HG03135 (cell line): Measurements from ENCODE around the gene TNFSF4.
"Not testable (repeated sequence)": the region's sequence is repeated elsewhere in the genome, so short reads cannot be mapped to it uniquely, and the experiment has no call there.

Source experiments
- ATAC-seq: cut with Tn5 transposase; IDR thresholded peaks from one replicate; pipeline ENCODE4 v1.9.1; 2021; ENCODE audit warnings: mild to moderate bottlenecking, moderate library complexity; ENCODE audit not compliant: unreplicated experiment

Gene TNFSF4, protein sequence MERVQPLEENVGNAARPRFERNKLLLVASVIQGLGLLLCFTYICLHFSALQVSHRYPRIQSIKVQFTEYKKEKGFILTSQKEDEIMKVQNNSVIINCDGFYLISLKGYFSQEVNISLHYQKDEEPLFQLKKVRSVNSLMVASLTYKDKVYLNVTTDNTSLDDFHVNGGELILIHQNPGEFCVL

DNA sequence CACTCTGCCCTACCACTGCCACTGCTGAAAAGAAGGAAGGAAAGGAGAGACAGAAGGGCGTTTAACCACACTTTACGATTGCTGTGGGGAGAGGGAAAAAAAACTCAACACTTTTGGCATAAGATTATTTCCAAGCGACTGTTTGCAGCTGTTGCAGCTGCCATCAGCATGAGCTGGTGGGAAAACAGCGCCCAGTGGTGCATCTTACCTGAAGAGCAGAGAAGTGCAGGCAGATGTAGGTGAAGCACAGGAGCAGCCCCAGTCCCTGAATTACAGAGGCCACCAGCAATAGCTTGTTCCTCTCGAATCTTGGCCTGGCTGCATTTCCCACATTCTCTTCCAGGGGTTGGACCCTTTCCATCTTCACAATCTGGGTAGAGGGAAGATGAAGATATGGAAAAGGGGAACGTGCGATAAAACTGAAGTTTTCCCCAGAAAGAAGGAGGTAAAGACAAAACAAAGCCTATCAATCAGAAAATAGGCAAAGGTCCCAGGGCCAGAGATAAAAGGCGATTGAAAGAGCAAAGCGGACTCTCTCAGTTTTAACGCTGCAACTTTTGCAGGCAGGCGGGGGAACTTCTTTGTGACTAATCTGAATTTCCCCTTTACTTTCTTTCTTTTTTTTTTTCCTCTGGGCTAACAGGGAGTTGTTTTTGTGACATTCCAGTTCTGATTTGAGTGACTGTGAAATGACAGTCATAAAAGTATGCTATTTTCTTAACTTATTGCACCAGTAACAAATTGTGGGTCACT is at the start of gene TNFSF4:
TSS of gene TNFSF4 (minus strand) at position 516 of the 753 bp plus-strand sequence. CDS start at position 361, 155 bp downstream.
- no peak for ATAC-seq

DNA sequence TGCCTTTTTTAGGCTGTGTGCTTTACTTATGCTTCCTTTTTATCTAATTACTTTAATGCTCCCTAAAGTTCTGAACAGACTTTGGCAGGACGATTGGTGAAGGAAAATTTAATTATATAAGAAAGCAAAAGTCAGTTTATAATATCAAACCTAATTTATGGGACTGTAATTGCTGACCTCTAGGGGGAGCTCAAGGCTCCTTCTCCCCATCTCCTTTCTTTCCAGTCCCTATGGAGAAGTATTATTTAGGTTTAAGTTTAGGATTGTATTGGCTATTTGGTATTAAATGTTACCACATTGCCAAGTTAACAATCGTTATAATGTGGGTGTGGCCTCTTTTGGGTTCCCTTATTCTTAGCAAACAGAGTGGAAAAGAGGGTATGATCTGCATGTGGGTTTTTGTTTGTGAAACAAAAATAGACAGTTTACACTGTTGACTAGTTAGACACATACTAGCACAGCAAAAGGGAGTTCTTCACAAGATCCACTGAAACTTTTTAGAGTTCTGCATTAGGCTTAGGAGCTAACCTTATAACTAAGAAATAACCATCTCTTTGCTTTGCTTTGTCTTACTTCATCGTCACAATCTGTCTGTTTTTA is 48.2 kb upstream of the TNFSF4 start:
- ATAC-seq = no peak

DNA sequence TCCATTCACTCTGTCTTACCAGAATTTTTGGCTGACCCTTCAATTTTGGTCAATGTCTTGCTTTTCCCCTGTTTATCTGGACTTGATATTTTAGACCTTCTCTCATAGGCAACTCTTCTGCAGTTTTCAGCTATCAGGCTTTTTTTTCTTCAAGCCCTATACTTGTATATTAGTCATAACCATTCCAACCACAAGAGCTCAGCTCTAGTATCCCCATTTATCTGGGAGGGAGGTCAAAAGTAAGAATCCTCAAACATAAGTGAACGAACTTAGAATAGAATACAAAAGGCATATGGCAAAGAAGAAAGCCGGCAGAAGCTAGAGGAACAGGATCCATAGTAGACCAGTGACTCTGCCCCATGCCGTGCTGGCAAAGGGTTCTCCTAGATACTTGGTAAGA is 45.9 kb upstream of the TNFSF4 start:
- ATAC-seq = no peak

DNA sequence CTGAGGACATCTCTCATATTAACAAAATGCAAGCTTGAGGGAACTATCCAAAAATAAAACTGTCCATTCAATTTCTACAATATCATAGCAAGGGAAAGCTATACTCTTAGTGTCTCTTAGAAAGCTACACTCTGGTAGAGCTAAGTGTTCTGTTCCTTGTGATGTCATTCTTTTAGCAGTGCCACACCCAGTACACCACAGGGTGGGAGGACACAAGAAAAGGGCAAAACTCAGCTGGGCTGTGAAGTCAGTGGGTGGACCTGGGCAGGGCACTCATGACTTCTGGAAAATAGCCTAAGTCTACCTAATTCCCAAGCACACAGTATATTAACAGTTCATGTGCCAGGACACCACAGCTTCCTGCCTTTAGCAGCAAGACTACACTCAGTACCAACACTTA is 42.2 kb upstream of the TNFSF4 start:
- no peak for ATAC-seq

DNA sequence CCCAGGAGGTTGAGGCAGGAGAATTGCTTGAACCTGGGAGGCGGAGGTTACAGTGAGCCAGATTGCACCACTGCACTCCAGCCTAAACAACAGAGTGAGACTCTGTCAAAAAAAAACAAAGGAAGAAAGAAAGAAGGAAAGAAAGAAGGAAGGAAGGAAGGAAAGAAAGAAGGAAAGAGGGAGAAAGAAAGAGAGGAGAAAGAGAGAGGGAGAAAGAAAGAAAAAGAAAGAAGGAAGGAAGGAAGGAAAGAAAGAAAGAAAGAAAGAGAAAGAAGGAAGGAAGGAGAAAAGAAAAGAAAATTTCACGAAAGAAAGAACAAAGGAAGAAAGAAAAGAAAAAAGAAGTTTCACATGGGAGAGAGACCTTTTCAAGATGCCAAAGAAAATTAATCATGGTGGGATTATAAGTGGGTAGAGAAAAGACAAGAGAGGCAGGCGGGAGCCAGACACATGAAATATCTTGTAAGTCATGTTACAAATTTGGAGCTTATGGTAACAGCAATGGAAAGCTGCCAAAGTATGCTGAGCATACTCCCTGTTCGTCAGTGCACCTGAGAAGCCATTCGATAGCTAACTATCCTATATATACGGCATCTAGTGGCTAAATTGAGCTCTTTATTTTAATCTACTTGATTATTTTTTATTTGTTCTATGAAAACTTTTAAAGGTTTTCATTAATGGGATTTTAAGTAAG is 41.3 kb upstream of the TNFSF4 start:
- no peak for ATAC-seq

DNA sequence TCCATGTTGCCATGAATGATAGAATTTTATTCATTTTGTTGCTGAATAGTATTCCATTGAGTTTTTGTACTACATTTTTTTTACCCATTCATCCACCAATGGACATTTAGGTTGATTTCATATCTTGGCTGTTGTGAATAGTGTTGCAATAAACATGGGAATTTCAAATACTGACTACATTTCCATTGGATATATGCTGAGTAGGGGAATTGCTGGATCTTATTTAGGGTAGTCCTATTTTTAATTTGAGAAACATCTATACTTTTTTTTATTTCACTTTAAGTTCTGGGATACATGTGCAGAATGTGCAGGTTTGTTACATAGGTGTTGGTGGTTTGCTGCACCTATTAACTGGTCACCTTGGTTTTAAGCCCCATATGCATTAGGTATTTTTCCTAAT is 38.8 kb upstream of the TNFSF4 start:
- no peak for ATAC-seq

DNA sequence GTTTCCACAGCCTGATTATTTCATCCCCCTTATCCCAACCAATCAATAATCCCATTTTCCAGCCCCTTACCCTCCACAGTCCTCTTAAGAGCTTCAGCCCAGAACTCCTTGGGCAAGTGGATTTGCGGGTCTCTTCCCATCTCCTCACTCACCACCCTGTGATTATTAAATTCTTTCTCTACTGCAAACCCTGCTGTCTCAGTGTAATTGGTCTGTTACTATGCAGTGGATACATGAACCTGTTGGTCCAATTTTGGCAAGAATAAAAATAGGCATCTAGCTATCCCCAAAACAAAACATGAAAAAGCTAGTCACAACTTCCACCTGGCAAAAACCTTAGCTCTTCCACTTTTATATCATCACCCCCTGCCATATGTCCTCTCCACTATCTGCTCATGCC is 36.2 kb upstream of the TNFSF4 start:
- ATAC-seq = no peak

DNA sequence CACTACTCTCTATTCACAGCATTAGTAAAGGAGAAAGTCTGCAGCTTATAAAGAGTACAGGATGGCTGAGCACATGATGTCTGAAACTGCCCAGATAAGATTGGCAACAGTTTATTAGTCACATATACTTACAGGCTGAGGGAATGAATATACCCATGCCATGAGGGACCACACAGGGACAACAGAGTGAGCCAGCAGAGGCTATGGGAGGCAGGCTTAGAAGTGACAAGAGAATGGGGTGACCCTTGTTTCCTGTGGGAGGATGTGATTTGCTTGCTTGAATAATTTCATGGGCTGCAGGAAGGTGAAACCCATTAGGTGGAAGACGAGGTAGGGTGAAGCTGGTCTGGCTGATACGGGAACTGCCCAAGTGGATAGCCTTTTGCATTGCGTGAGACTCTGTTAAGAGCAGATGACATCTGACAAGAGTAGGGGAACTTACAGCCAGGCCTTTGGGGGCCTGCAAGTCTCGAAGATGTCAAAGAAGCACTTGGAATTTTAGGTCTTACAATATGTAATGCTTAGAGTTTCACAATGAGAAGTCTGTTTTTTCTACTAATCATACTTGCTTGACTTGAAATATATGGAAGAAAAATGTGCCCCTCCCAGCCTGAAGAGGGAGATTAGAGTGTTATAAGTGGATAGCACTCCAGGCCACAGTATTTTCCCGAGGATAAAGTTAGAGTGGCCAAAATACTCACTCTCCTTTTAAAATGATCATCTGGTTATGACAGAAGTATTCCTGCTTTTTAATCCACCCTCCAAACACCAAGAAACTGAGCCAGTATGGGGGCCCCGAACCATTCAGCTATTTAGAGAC is 34.6 kb upstream of the TNFSF4 start:
- no peak for ATAC-seq

DNA sequence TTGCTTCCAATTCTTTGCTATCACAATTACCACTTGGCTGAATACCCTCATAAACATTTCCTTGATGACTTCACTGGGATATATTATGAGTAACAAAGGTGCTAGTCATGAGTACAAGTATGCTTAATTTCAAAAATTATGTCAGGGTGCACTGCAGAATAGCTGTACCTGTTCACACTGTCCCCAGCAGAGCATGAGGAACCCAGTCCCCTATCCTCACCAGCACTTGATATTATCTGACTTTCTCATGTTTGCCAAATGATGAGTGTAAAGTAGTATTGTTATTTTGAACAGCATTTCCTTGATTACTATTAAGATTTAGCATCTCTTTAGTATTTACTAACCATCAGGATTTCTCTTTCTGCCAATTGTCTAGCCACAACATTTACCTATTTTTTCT is 33.5 kb upstream of the TNFSF4 start:
- ATAC-seq = no peak

DNA sequence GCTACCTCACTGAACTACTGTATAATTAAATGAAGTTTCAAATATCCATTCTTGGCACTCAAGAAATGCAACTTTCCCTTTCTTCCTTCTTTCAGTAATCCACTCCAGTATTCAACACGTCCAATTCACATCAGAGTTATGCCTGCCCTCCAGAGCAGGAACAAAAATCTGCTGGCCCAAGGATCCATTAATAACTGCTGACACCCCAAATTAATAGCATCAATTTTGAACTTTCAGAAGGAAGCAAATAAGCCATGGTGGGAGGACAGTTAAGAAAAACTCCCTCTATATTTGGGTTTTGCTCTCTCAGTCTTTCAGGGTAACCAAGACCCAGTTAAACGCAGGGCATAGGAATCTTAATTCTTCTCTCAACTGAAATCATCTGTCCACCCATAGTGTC is 31.9 kb upstream of the TNFSF4 start:
- no peak for ATAC-seq

DNA sequence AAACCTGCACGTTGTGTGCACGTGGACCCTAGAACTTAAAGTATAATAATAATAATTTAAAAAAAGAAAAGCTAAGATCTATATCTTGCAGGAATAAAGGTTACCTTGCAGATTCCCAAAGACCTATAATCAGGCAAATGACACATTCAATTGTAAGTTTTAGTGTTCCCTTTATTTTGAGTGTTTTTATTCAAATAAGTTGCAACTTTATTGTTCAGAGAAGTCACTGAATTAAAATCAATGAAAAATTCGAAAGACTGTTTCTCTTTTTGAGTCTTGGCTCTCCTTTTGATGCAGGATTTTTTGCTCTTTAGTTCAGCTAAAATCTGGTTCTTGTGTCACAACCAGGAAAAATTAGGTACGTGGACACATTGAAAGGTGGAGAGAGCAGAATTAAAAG is 27.8 kb upstream of the TNFSF4 start:
- no peak for ATAC-seq

DNA sequence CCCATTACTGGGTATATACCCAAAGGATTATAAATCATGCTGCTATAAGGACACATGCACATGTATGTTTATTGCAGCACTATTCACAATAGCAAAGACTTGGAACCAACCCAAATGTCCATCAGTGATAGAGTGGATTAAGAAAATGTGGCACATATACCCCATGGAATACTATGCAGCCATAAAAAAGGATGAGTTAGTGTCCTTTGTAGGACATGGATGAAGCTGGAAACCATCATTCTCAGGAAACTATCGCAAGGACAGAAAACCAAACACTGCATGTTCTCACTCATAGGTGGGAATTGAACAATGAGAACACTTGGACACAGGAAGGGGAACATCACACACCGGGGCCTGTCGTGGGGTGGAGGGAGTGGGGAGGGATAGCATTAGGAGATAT is 27.3 kb upstream of the TNFSF4 start:
- ATAC-seq = not testable (repeated sequence)

DNA sequence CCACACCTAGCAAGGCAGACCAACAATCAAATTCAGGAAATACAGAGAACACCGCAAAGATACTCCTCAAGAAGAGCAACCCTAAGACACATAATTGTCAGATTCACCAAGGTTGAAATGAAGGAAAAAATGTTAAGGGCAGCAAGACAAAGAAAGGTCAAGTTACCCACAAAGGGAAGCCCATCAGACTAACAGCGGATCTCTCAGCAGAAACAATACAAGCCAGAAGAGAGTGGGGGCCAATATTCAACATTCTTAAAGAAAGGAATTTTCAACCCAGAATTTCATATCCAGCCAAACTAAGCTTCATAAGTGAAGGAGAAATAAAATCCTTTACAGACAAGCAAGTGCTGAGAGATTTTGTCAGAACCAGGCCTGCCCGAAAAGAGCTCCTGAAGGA is 21.9 kb upstream of the TNFSF4 start:
- not testable (repeated sequence) for ATAC-seq

DNA sequence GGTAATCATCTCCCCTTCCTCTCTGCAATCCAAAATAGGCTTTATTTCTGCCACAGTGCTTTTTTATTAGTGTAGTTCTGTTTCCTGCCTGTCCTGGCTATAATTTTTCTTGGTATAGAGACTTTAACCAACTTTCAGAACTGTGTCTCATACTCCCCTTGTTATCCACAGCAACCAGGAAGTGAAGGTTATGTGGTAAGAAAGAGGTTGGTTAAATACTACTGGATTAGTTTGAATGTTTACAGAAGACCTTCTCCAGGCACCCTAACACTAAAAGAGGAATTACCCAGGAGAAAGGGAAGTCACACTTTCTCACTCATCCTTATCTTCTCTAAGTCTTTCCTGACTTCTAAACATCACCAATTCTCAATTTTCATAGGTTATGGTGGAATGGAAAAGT is 17.8 kb upstream of the TNFSF4 start:
- ATAC-seq = no peak

DNA sequence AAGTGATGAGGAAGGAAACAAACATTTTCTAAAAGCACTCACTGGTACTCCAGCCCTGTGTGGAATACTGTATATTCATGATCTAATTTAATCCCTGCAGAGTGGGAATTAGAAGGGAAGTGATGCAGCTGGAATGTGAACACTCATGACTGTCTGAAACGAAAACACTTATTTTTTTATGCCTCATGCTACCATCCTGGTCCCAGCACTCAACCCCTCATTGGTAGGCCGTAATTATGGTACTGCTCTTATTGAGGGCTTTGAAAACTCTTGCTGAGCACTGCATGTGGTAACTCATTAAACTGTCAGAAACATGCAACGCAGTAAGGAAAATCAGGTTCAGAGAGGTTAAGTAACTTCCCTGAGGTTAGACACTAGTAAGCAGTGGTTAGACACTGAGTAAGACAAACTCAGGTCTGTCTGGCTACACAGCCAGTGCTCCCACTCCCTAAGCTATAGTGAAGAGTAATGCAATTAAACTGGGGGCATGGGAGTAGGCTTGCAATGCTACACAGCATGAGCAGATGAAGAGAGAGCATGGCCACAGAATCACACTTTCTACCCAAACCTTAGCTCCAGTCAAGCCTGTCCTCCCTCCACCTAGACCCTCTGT is 17.3 kb upstream of the TNFSF4 start:
- no peak for ATAC-seq

DNA sequence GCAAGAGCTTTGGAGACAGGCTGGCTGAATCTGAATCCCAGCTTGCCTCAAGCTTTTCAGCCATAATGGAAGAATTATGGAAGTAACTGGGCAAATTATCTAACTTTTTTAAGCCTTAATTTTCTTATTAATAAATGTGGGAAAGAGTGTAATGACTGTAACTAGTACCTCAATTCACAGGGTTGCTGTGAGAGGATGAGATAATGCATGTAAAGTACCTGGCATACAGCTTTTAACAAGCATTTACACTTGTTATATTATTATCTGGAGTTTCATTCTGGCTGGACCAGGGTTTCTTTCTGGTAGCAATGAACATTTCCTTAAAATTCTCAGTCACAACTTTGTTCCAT is 15.9 kb upstream of the TNFSF4 start:
- ATAC-seq = no peak

DNA sequence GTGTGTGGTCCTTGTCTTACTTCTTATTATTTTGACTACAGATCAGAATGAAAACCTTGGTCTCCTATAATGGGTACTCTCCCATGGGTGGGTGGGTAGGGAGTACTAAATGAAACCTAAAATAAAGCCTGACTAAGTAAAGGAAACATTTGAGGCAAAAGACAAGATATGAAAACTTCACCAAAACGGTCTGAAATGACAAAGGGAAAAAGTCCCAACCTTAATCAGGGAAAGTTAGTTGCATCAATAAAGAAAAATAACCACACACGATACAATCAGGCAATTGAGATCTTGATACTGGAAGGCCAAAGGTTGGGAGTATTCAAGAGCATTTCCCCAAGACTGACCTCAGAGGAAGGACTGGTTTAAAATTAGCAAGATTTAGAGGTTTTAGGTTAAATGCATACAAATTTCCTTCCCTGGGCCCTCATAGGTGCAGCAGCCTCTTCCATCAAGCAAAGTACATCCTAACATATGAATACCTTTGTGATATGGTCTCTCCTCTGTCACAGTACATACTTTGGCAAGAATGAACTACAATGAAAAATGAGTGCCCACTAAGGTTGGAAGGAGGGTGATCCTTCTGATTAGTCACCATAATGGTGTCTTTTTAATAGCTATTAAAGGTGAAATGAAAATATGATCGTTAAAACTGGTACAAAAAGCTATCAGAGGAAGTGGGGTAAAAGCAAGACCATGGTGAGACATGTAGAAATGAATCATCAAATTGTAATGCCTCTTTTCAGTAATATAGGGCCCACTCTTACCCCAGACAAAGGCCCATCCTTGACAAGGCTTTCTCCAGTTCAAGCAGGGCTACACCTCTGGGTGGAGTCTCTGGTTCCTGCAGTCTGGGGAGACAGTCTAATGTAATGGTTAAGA is 15.3 kb upstream of the TNFSF4 start:
- ATAC-seq = no peak

DNA sequence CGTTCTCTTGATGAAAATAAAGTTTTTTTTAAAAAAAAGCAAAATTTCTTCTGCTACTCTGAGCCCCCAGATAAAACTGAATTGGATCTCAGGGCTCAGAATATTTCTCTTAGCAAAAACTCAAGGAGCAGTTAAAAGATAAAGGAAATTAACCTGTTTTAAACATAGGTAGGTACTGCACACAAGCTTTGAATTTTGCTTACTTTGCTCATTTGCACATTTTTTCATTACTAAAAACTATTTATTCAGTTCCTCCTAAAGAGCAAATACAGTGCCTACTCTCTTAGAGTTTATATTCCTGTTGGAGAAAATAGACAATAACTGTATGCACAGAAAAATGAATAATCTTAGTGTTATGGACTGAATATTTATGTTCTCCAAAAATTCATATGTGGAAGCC is 13.0 kb upstream of the TNFSF4 start:
- no peak for ATAC-seq

DNA sequence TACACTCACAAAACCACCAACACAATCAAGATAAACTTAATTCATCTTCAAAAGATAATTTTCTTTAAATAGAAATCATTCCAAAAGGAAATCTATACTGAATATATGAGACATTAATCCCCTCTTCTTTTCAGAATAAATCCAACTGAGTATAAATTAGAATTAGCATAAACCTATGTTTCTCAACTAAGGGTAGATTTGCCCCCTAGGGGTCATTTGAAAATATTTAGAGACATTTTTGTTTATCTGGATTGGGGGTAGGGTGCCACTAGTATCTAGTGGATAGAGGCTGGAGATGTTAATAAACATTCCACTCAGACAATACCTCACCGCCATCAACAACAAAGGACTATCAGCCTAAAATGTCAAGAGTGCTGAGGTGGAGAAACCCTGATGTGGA is 6.5 kb upstream of the TNFSF4 start:
- no peak for ATAC-seq
